Measurements from ENCODE around the gene RPL13A.

GRCh38 chr19:49450405-49450804 lies 37.0 kb upstream of the RPL13A start:
- TF ChIP-seq CTCF (IDR thresholded peaks at IDR 0.05; ENCODE audit: low read length) (no peak), EZH2 (optimal IDR thresholded peaks at IDR 0.05; ENCODE audit: low read depth, low read length) (no peak)
